CD4-positive, alpha-beta T cell treated with Interleukin-6 at 100 ng/mL for 8 hours (primary cell): Measurements from ENCODE around the gene FAM200A.
"Not testable (repeated sequence)": the region's sequence is repeated elsewhere in the genome, so short reads cannot be mapped to it uniquely, and the experiment has no call there.

Experiments
- DNase-seq: peaks from one replicate; pipeline ENCODE4 v3.0.0-alpha.2; 2020; ENCODE audit warnings: mixed read lengths, low spot score

FAM200A gene

GRCh38 chr7:99551767-99552463, at the start of gene FAM200A:
Gene FAM200A, minus strand, starts transcription at chr7:99552114. Its CDS starts 3,707 bp downstream, at chr7:99548407.
- peak; percentile 85 for DNase-seq

GRCh38 chr7:99599836-99600235, 47.9 kb upstream of the FAM200A start:
- no peak for DNase-seq

GRCh38 chr7:99597762-99598501, 46.0 kb upstream of the FAM200A start, which contains the start of gene TMEM225B:
Gene TMEM225B, plus strand, starts transcription at chr7:99598267. Its CDS starts 6,122 bp downstream, at chr7:99604389.
- DNase-seq, result no peak

GRCh38 chr7:99596408-99596955, 44.6 kb upstream of the FAM200A start:
- no peak for DNase-seq

- no peak for DNase-seq
These were observed 43.2 kb upstream of the FAM200A start for GRCh38 chr7:99594948-99595745.

GRCh38 chr7:99588868-99589267, 37.0 kb upstream of the FAM200A start:
- no peak for DNase-seq

GRCh38 chr7:99580778-99581332, 28.9 kb upstream of the FAM200A start:
- DNase-seq, result not testable (repeated sequence)

- peak; percentile 38 for DNase-seq
These were observed 28.3 kb upstream of the FAM200A start for GRCh38 chr7:99579956-99580777.

- DNase-seq, result no peak
These were observed 27.5 kb upstream of the FAM200A start for GRCh38 chr7:99579281-99579955.

GRCh38 chr7:99576251-99576650, 24.3 kb upstream of the FAM200A start:
- no peak for DNase-seq

GRCh38 chr7:99573257-99573656, 21.3 kb upstream of the FAM200A start:
- no peak for DNase-seq

- DNase-seq, result no peak
These were observed 19.9 kb upstream of the FAM200A start for GRCh38 chr7:99571768-99572167.

- DNase-seq, result not testable (repeated sequence)
These were observed 16.9 kb upstream of the FAM200A start for GRCh38 chr7:99568770-99569169.

- no peak for DNase-seq
These were observed 11.7 kb upstream of the FAM200A start for GRCh38 chr7:99563650-99564049.

- DNase-seq, result peak; percentile 13
These were observed 10.9 kb upstream of the FAM200A start for GRCh38 chr7:99562832-99563231.

- DNase-seq, result no peak
These were observed 10.3 kb upstream of the FAM200A start for GRCh38 chr7:99562114-99562784.

- DNase-seq, result no peak
These were observed 9.8 kb upstream of the FAM200A start for GRCh38 chr7:99561737-99562051.

- DNase-seq, result no peak
These were observed 9.2 kb upstream of the FAM200A start for GRCh38 chr7:99560834-99561736.
